Measurements from ENCODE around the gene ACSS1. TPM values are rescaled to one million over a fixed set of nuclear protein-coding genes. Genes with fewer than 3 reads are reported as not detected.

The ACSS1 gene
- total RNA-seq, 1 donor from 2014 or later: 0.27 TPM

GRCh38 chr20:25037288-25038102 lies 20.4 kb downstream of the ACSS1 start:
- Histone ChIP-seq H3K4me3 (ENCODE audit: insufficient read depth, low read depth, low read length) (no peak overlapping the region), H3K79me2 (ENCODE audit: insufficient read depth, low read length) (no peaks in the 10 kb centered on the region), H3K27ac (ENCODE audit: low read depth, low read length) (no peak overlapping the region), H3K4me2 (ENCODE audit: low read length) (no peak overlapping the region), H4K20me1 (ENCODE audit: insufficient read depth, low read length) (peaks cover 7% of the 10 kb centered on the region), H3K4me1 (ENCODE audit: insufficient read depth, low read length) (peaks cover 6% of the 10 kb centered on the region), H3K9ac (ENCODE audit: low read length) (no peak overlapping the region), H2AFZ (ENCODE audit: low read depth, low read length) (no peak overlapping the region), H3K9me3 (ENCODE audit: insufficient read depth, low read depth, low read length) (no peaks in the 10 kb centered on the region), H3K27me3 (ENCODE audit: insufficient read depth, low read length) (peaks cover 8% of the 10 kb centered on the region), H3K36me3 (ENCODE audit: insufficient read depth, low read length) (no peaks in the 10 kb centered on the region)
- Mint-ChIP-seq H3K36me3 (ENCODE audit: low read depth, unreplicated experiment) (no peaks in the 10 kb centered on the region), H3K9me3 (ENCODE audit: unreplicated experiment) (peaks cover 2% of the 10 kb centered on the region), H3K4me3 (ENCODE audit: unreplicated experiment) (no peak overlapping the region), H3K27ac (ENCODE audit: unreplicated experiment) (no peak overlapping the region), H3K4me1 (ENCODE audit: low read depth, unreplicated experiment) (peaks cover 8% of the 10 kb centered on the region), H3K27me3 (ENCODE audit: low read depth, unreplicated experiment) (peaks cover 26% of the 10 kb centered on the region)
- FAIRE-seq (no peak), DNase-seq (ENCODE audit: low read depth) (no peak)
- TF ChIP-seq CTCF (IDR thresholded peaks at IDR 0.05; ENCODE audit: insufficient read depth, low read depth, low read length) (no peak), EZH2 (IDR thresholded peaks at IDR 0.05; ENCODE audit: insufficient read depth, low read length) (no peak)

GRCh38 chr20:25036331-25036936 lies 21.5 kb downstream of the ACSS1 start:
- FAIRE-seq (no peak), DNase-seq (ENCODE audit: low read depth) (no peak)
- no peak overlapping the region for H3K4me3 Mint-ChIP-seq (ENCODE audit: unreplicated experiment)
- Histone ChIP-seq H3K79me2 (ENCODE audit: insufficient read depth, low read length) (no peaks in the 10 kb centered on the region), H3K27ac (ENCODE audit: low read depth, low read length) (no peak overlapping the region), H3K9ac (ENCODE audit: low read length) (no peak overlapping the region), H3K4me1 (ENCODE audit: insufficient read depth, low read length) (peaks cover 8% of the 10 kb centered on the region), H3K4me2 (ENCODE audit: low read length) (no peak overlapping the region), H3K36me3 (ENCODE audit: insufficient read depth, low read length) (no peaks in the 10 kb centered on the region), H4K20me1 (ENCODE audit: insufficient read depth, low read length) (peaks cover 7% of the 10 kb centered on the region), H3K9me3 (ENCODE audit: insufficient read depth, low read depth, low read length) (no peaks in the 10 kb centered on the region), H3K4me3 (ENCODE audit: insufficient read depth, low read depth, low read length) (no peak overlapping the region), H3K27me3 (ENCODE audit: insufficient read depth, low read length) (peaks cover 8% of the 10 kb centered on the region), H2AFZ (ENCODE audit: low read depth, low read length) (no peak overlapping the region)
- no peak overlapping the region for H3K27ac Mint-ChIP-seq (ENCODE audit: unreplicated experiment)
- TF ChIP-seq EZH2 (IDR thresholded peaks at IDR 0.05; ENCODE audit: insufficient read depth, low read length) (no peak), CTCF (IDR thresholded peaks at IDR 0.05; ENCODE audit: insufficient read depth, low read depth, low read length) (no peak)
- peaks cover 8% of the 10 kb centered on the region for H3K4me1 Mint-ChIP-seq (ENCODE audit: low read depth, unreplicated experiment)
- H3K36me3 Mint-ChIP-seq (ENCODE audit: low read depth, unreplicated experiment): no peaks in the 10 kb centered on the region
- H3K9me3 Mint-ChIP-seq (ENCODE audit: unreplicated experiment): peaks cover 2% of the 10 kb centered on the region
- peaks cover 27% of the 10 kb centered on the region for H3K27me3 Mint-ChIP-seq (ENCODE audit: low read depth, unreplicated experiment)

GRCh38 chr20:25035921-25036320 lies 22.0 kb downstream of the ACSS1 start:
- Mint-ChIP-seq H3K36me3 (ENCODE audit: low read depth, unreplicated experiment) (no peaks in the 10 kb centered on the region), H3K27me3 (ENCODE audit: low read depth, unreplicated experiment) (peaks cover 32% of the 10 kb centered on the region), H3K4me1 (ENCODE audit: low read depth, unreplicated experiment) (peaks cover 8% of the 10 kb centered on the region), H3K27ac (ENCODE audit: unreplicated experiment) (no peak overlapping the region), H3K9me3 (ENCODE audit: unreplicated experiment) (peaks cover 2% of the 10 kb centered on the region), H3K4me3 (ENCODE audit: unreplicated experiment) (no peak overlapping the region)
- no peak overlapping the region for H3K9ac ChIP-seq (ENCODE audit: low read length)
- FAIRE-seq: no peak
- H3K9me3 ChIP-seq (ENCODE audit: insufficient read depth, low read depth, low read length): no peaks in the 10 kb centered on the region
- peaks cover 9% of the 10 kb centered on the region for H3K27me3 ChIP-seq (ENCODE audit: insufficient read depth, low read length)
- no peak overlapping the region for H3K4me2 ChIP-seq (ENCODE audit: low read length)
- no peaks in the 10 kb centered on the region for H3K36me3 ChIP-seq (ENCODE audit: insufficient read depth, low read length)
- H3K79me2 ChIP-seq (ENCODE audit: insufficient read depth, low read length): no peaks in the 10 kb centered on the region
- H3K4me1 ChIP-seq (ENCODE audit: insufficient read depth, low read length): peaks cover 8% of the 10 kb centered on the region
- H3K4me3 ChIP-seq (ENCODE audit: insufficient read depth, low read depth, low read length): no peak overlapping the region
- H3K27ac ChIP-seq (ENCODE audit: low read depth, low read length): no peak overlapping the region
- H4K20me1 ChIP-seq (ENCODE audit: insufficient read depth, low read length): peaks cover 7% of the 10 kb centered on the region
- no peak for TF ChIP-seq EZH2 (IDR thresholded peaks at IDR 0.05; ENCODE audit: insufficient read depth, low read length)
- TF ChIP-seq CTCF (IDR thresholded peaks at IDR 0.05; ENCODE audit: insufficient read depth, low read depth, low read length): no peak
- no peak overlapping the region for H2AFZ ChIP-seq (ENCODE audit: low read depth, low read length)
- no peak for DNase-seq (ENCODE audit: low read depth)

Data from astrocyte (in vitro differentiated cells and primary cell).